Coronary artery (tissue), 2 donors: ENCODE measurements around the gene TAGAP.
A peak's percentile ranks its signal among the peaks of the same experiment; 100 is the strongest.

Experiments
- DNase-seq: peaks from one replicate; pipeline ENCODE4 v3.0.0-alpha.2; 2017; ENCODE audit warnings: low spot score
- H3K27ac ChIP-seq, 2 donors: fragments of 200-600 bp; sonication (generic); one replicate each; pipeline ENCODE4 v1.5.1; 2016 to 2019
- H3K4me3 ChIP-seq: fragments of 200-600 bp; sonication (generic); 2 replicates; pipeline ENCODE4 v1.5.1; 2016; ENCODE audit warnings: mild to moderate bottlenecking, moderate library complexity
- CTCF ChIP-seq: fragments of 200-600 bp; sonication (generic); IDR thresholded peaks from one replicate; pipeline ENCODE4 v1.5.1; 2019; ENCODE audit warnings: antibody characterized with exemption

Gene TAGAP

GRCh38 chr6:159062976-159063375 is 18.2 kb upstream of the TAGAP start:
- H3K4me3 ChIP-seq: no peak overlapping the region
- no peak for DNase-seq
- no peak overlapping the region for H3K27ac ChIP-seq
- TF ChIP-seq CTCF: no peak

- DNase-seq: no peak
- no peak overlapping the region for H3K27ac ChIP-seq
- TF ChIP-seq CTCF: no peak
- H3K4me3 ChIP-seq: no peak overlapping the region
Measured at GRCh38 chr6:159062564-159062945, 17.8 kb upstream of the TAGAP start.

GRCh38 chr6:159061805-159062563 is 17.2 kb upstream of the TAGAP start:
- H3K27ac ChIP-seq: peak overlapping the region in 1 of 2 donors; percentile 7
- TF ChIP-seq CTCF: no peak
- no peak for DNase-seq
- no peak overlapping the region for H3K4me3 ChIP-seq

DNA sequence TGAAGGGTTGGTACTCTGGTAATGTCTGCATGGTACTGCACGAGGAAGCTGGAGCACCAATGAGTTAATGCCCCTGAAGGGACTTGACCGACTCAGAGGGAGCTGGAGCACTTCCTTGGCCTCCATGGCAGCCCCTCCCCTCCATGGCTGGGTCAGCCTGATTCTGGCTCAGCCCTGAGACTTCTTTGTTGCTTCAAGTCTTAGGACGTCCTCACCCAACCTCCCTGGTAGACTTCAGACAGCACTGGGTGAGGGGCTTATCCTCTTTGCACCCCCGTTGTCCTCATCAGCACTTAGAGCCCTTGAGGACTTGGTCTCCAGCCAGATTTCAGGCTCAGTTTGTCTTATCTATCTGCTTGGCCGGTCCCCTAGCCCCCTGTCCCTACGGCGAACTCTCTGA is 16.4 kb upstream of the TAGAP start:
- no peak for DNase-seq
- Histone ChIP-seq H3K27ac (no peak overlapping the region), H3K4me3 (no peak overlapping the region)
- no peak for TF ChIP-seq CTCF

GRCh38 chr6:159059885-159060506 is 15.2 kb upstream of the TAGAP start:
- DNase-seq: no peak
- Histone ChIP-seq H3K27ac (no peak overlapping the region), H3K4me3 (no peak overlapping the region)
- TF ChIP-seq CTCF: no peak

DNA sequence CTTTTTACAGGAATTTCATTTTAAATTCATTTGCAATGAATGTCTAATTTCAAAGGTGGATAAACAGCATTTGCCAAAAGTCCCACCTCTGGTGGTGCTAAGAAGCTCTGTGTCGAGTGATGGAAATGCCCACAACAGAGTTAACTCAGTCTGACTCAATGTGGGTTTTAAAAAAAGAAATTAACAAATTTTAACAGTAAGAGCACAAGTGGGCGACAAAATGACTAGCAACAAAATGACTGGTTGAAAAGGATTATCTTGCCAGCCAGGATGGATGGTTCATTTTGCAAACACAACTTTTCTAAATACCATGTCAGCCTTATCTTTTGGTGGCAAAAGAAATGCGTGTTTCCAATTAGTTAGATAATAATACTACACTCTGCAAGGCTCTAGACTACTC is 14.3 kb upstream of the TAGAP start:
- DNase-seq: no peak
- Histone ChIP-seq H3K27ac (no peak overlapping the region), H3K4me3 (no peak overlapping the region)
- TF ChIP-seq CTCF: no peak

GRCh38 chr6:159056899-159057298 is 12.1 kb upstream of the TAGAP start:
- no peak overlapping the region for H3K4me3 ChIP-seq
- no peak for DNase-seq
- TF ChIP-seq CTCF: no peak
- H3K27ac ChIP-seq: no peak overlapping the region
